RWPE1 (cell line): ENCODE results near the gene MSRB2.

Source experiments
- CTCF ChIA-PET: fragments of 350-600 bp; sonication (Branson Sonifier 250); formaldehyde crosslinking; extraction: SDS; loops from one replicate; lab custom pipeline; 2021; lab: Yijun Ruan, JAX
- POLR2A ChIA-PET: fragments of 400-600 bp; formaldehyde crosslinking; extraction: SDS; loops from one replicate; lab custom pipeline; 2020; ENCODE audit warnings: antibody characterized with exemption; ENCODE audit not compliant: low non-redundant PET; lab: Yijun Ruan, JAX
- DNase-seq: peaks from one replicate; pipeline ENCODE4 v3.0.0; 2012; ENCODE audit warnings: low spot score
- H3K27ac ChIP-seq: fragments of 450-650 bp; 2 replicates; pipeline ENCODE4 v1.5.1; 2017
- CTCF ChIP-seq: fragments of 450-650 bp; conservative IDR thresholded peaks from 2 replicates; pipeline ENCODE4 v1.5.1; 2017; ENCODE audit warnings: low read depth, mild to moderate bottlenecking

The MSRB2 gene

GRCh38 chr10:23099079-23099478, 3.7 kb downstream of the MSRB2 start:
- POLR2A ChIA-PET, result interaction anchor here (0.6 kb wide), 1 partner anchor 15 kb away, joined by 4 read pairs; no protein-coding TSS in a partner anchor
- CTCF ChIA-PET, result interaction anchor here (0.6 kb wide), 1 partner anchor 161 kb away, joined by 3 read pairs; no protein-coding TSS in a partner anchor
- DNase-seq, result no peak
- no peak overlapping the region for H3K27ac ChIP-seq
- TF ChIP-seq CTCF, result no peak

- TF ChIP-seq CTCF, result no peak
- ChIA-PET POLR2A (no interaction called here), CTCF (no interaction called here)
- H3K27ac ChIP-seq, result no peak overlapping the region
- no peak for DNase-seq
These were observed 4.4 kb downstream of the MSRB2 start for GRCh38 chr10:23099816-23100215.

- TF ChIP-seq CTCF, result no peak
- no peak overlapping the region for H3K27ac ChIP-seq
- no peak for DNase-seq
- CTCF ChIA-PET, result no interaction called here
- POLR2A ChIA-PET, result no interaction called here
These were observed 5.1 kb downstream of the MSRB2 start for GRCh38 chr10:23100331-23101030.

GRCh38 chr10:23106331-23107072, 11.1 kb downstream of the MSRB2 start:
- ChIA-PET POLR2A (no interaction called here), CTCF (no interaction called here)
- no peak for DNase-seq
- no peak for TF ChIP-seq CTCF
- no peak overlapping the region for H3K27ac ChIP-seq

GRCh38 chr10:23110722-23111516, 15.5 kb downstream of the MSRB2 start:
- TF ChIP-seq CTCF, result no peak
- H3K27ac ChIP-seq, result no peak overlapping the region
- no peak for DNase-seq
- ChIA-PET CTCF (no interaction called here), POLR2A (no interaction called here)
